Measurements from ENCODE around the gene TNNT3. TPM values are rescaled to one million over a fixed set of nuclear protein-coding genes. Genes with fewer than 3 reads are reported as not detected.

Gene TNNT3
- total RNA-seq, 1 experiment from 2014 or later: 0.88 TPM

- DNase-seq: peak; percentile 76 to 87
- Mint-ChIP-seq H3K4me1 (ENCODE audit: low read depth, unreplicated experiment) (no peaks in the 10 kb centered on the region), H3K4me3 (ENCODE audit: unreplicated experiment) (no peak overlapping the region), H3K36me3 (ENCODE audit: insufficient read depth, unreplicated experiment) (no peaks in the 10 kb centered on the region), H3K27ac (ENCODE audit: unreplicated experiment) (no peak overlapping the region), H3K27me3 (ENCODE audit: insufficient read depth, unreplicated experiment) (no peaks in the 10 kb centered on the region), H3K9me3 (ENCODE audit: unreplicated experiment) (no peaks in the 10 kb centered on the region)
- Histone ChIP-seq H3K4me3 (ENCODE audit: low read depth, low read length) (no peak overlapping the region), H3K4me1 (peaks cover 8% of the 10 kb centered on the region), H3K9me3 (no peaks in the 10 kb centered on the region), H3K27me3 (replicated peaks; ENCODE audit: control insufficient read depth, insufficient read depth, low read length) (no peaks in the 10 kb centered on the region), H3K36me3 (ENCODE audit: control insufficient read depth, insufficient read depth, low read length) (no peaks in the 10 kb centered on the region)
- TF ChIP-seq CTCF (IDR thresholded peaks at IDR 0.05; ENCODE audit: insufficient read depth in 1 of 2, low read depth in 1 of 2, low read length in 1 of 2, severe bottlenecking in 1 of 2, unreplicated experiment in 1 of 2): peak; percentile 89 to 95
- ChIA-PET POLR2A (interaction anchor here (0.9 kb wide), 1 partner anchor 268 kb away, joined by 3 read pairs; no protein-coding TSS in a partner anchor), CTCF (interaction anchor here (0.5 to 3.7 kb wide), 32 partner anchors 13 to 369 kb away, joined by 3 to 140 read pairs (median 4); partner anchors contain the start of genes IGF2, KRTAP5-6, MRPL23 and SYT8)
- intact Hi-C loops (cut with micrococcal nuclease; ENCODE audit: unreplicated experiment): loop anchor here (1.0 to 5.0 kb wide), 3 partner anchors 55 to 269 kb away; no protein-coding TSS in a partner anchor
- no TSS peak for BruUV-seq (replicated peaks)
Observed at GRCh38 chr11:1882265-1883238, 37.0 kb upstream of the TNNT3 start.

GRCh38 chr11:1883346-1884302 lies 35.9 kb upstream of the TNNT3 start:
- no peaks in the 10 kb centered on the region for H3K9me3 ChIP-seq
- intact Hi-C loops (cut with micrococcal nuclease; ENCODE audit: unreplicated experiment): loop anchor here (5.0 kb wide), 1 partner anchor 56 kb away; no protein-coding TSS in a partner anchor
- Mint-ChIP-seq H3K4me3 (ENCODE audit: unreplicated experiment) (no peak overlapping the region), H3K27ac (ENCODE audit: unreplicated experiment) (no peak overlapping the region), H3K4me1 (ENCODE audit: low read depth, unreplicated experiment) (no peaks in the 10 kb centered on the region), H3K36me3 (ENCODE audit: insufficient read depth, unreplicated experiment) (no peaks in the 10 kb centered on the region), H3K27me3 (ENCODE audit: insufficient read depth, unreplicated experiment) (no peaks in the 10 kb centered on the region), H3K9me3 (ENCODE audit: unreplicated experiment) (no peaks in the 10 kb centered on the region)
- no TSS peak for BruUV-seq (replicated peaks)
- no peak for TF ChIP-seq CTCF (IDR thresholded peaks at IDR 0.05; ENCODE audit: insufficient read depth in 1 of 2, low read depth in 1 of 2, low read length in 1 of 2, severe bottlenecking in 1 of 2, unreplicated experiment in 1 of 2)
- H3K36me3 ChIP-seq (ENCODE audit: control insufficient read depth, insufficient read depth, low read length): no peaks in the 10 kb centered on the region
- peak in 1 of 2 experiments; percentile 29 for DNase-seq
- H3K4me3 ChIP-seq (ENCODE audit: low read depth, low read length): no peak overlapping the region
- no peaks in the 10 kb centered on the region for H3K27me3 ChIP-seq (replicated peaks; ENCODE audit: control insufficient read depth, insufficient read depth, low read length)
- ChIA-PET POLR2A (no interaction called here), CTCF (interaction anchor here (0.8 to 3.7 kb wide), 10 partner anchors 50 to 272 kb away, joined by 3 to 140 read pairs (median 18); partner anchors contain the start of genes KRTAP5-6, MRPL23 and SYT8)
- H3K4me1 ChIP-seq: peaks cover 8% of the 10 kb centered on the region

Data from Caco-2 (cell line).